MM.1S (cell line): ENCODE data around the gene PREP.

Experiments used
- DNase-seq: peaks from one replicate; pipeline ENCODE4 v3.0.0-alpha.2; 2015
- H2AFZ ChIP-seq: fragments of 300-600 bp; sonication (generic); 2 replicates; pipeline ENCODE4 v1.6.0; 2016; ENCODE audit warnings: antibody characterized with exemption, low read length
- H3F3A ChIP-seq: fragments of 300-600 bp; sonication (generic); 2 replicates; pipeline ENCODE4 v1.6.1; 2016; ENCODE audit warnings: mild to moderate bottlenecking, antibody characterized with exemption, low read length, moderate library complexity, mixed read lengths; ENCODE audit not compliant: insufficient read depth
- H3K27ac ChIP-seq: fragments of 300-600 bp; sonication (generic); 2 replicates; pipeline ENCODE4 v1.5.1; 2016; ENCODE audit warnings: mild to moderate bottlenecking, low read length
- H3K27me3 ChIP-seq: fragments of 300-600 bp; sonication (generic); replicated peaks from 2 replicates; pipeline ENCODE4 v1.6.0; 2016; ENCODE audit warnings: low read length; ENCODE audit not compliant: insufficient read depth
- H3K36me3 ChIP-seq: fragments of 300-600 bp; sonication (generic); replicated peaks from 2 replicates; pipeline ENCODE4 v1.6.1; 2016; ENCODE audit warnings: mild to moderate bottlenecking, low read length, mixed read lengths; ENCODE audit not compliant: insufficient read depth
- H3K4me1 ChIP-seq: fragments of 300-600 bp; sonication (generic); 2 replicates; pipeline ENCODE4 v1.6.1; 2016; ENCODE audit warnings: low read length, mixed read lengths
- H3K4me2 ChIP-seq: fragments of 300-600 bp; sonication (generic); 2 replicates; pipeline ENCODE4 v1.6.0; 2016; ENCODE audit warnings: low read depth, low read length
- H3K4me3 ChIP-seq: fragments of 300-600 bp; sonication (generic); 2 replicates; pipeline ENCODE4 v1.5.1; 2016; ENCODE audit warnings: low read length, mixed read lengths
- H3K79me2 ChIP-seq: fragments of 300-600 bp; sonication (generic); 2 replicates; pipeline ENCODE4 v1.6.1; 2016; ENCODE audit warnings: mixed run types, low read length, mixed read lengths
- H3K9ac ChIP-seq: fragments of 300-600 bp; sonication (generic); 2 replicates; pipeline ENCODE4 v1.6.1; 2016; ENCODE audit warnings: low read length, mixed read lengths
- H3K9me2 ChIP-seq: fragments of 300-600 bp; sonication (generic); replicated peaks from 2 replicates; pipeline ENCODE4 v1.6.1; 2016; ENCODE audit warnings: mild to moderate bottlenecking, low read length, mixed read lengths; ENCODE audit not compliant: insufficient read depth
- H3K9me3 ChIP-seq: fragments of 300-600 bp; sonication (generic); replicated peaks from 2 replicates; pipeline ENCODE4 v1.6.1; 2016; ENCODE audit warnings: mild to moderate bottlenecking, low read length, mixed read lengths; ENCODE audit not compliant: insufficient read depth
- H4K20me1 ChIP-seq: fragments of 300-600 bp; sonication (generic); 2 replicates; pipeline ENCODE4 v1.6.1; 2016; ENCODE audit warnings: mild to moderate bottlenecking, low read length, moderate library complexity, mixed read lengths; ENCODE audit not compliant: insufficient read depth
- CTCF ChIP-seq: fragments of 300-600 bp; sonication (generic); IDR thresholded peaks from 2 replicates; pipeline ENCODE4 v1.5.1; 2016; ENCODE audit warnings: antibody characterized with exemption, low read length, mixed read lengths
- EZH2 ChIP-seq: fragments of 300-600 bp; sonication (generic); optimal IDR thresholded peaks from 2 replicates; pipeline ENCODE3; 2017; ENCODE audit warnings: low read depth, mild to moderate bottlenecking, antibody characterized with exemption, low read length, mixed read lengths
- EZH2phosphoT487 ChIP-seq: fragments of 300-600 bp; sonication (generic); IDR thresholded peaks from 2 replicates; pipeline ENCODE4 v1.6.1; 2018; ENCODE audit warnings: antibody characterized with exemption, low read length

PREP gene

GRCh38 chr6:105401247-105402089 is 1.4 kb downstream of the PREP start:
- Histone ChIP-seq H3K27ac (no peak overlapping the region), H3K4me2 (peak overlapping the region; percentile 60), H3K4me3 (peak overlapping the region; percentile 94), H3F3A (no peaks in the 10 kb centered on the region), H3K36me3 (no peaks in the 10 kb centered on the region), H3K9ac (no peak overlapping the region; the same call in 1 of the 2 replicates), H3K79me2 (peaks cover 52% of the 10 kb centered on the region), H4K20me1 (no peaks in the 10 kb centered on the region), H3K9me2 (no peaks in the 10 kb centered on the region), H3K4me1 (peaks cover 12% of the 10 kb centered on the region), H3K9me3 (no peaks in the 10 kb centered on the region), H3K27me3 (no peaks in the 10 kb centered on the region), H2AFZ (no peak overlapping the region)
- TF ChIP-seq CTCF (no peak), EZH2phosphoT487 (no peak), EZH2 (no peak)
- no peak for DNase-seq

GRCh38 chr6:105400501-105400900 is 2.4 kb downstream of the PREP start:
- no peaks in the 10 kb centered on the region for H4K20me1 ChIP-seq
- TF ChIP-seq EZH2phosphoT487 (no peak), CTCF (no peak)
- H3F3A ChIP-seq, result no peaks in the 10 kb centered on the region
- H3K9me2 ChIP-seq, result no peaks in the 10 kb centered on the region
- H3K4me3 ChIP-seq, result no peak overlapping the region
- H3K9me3 ChIP-seq, result no peaks in the 10 kb centered on the region
- no peak overlapping the region for H3K9ac ChIP-seq
- H3K27ac ChIP-seq, result no peak overlapping the region
- H3K4me1 ChIP-seq, result peaks cover 12% of the 10 kb centered on the region
- H3K27me3 ChIP-seq, result no peaks in the 10 kb centered on the region
- no peaks in the 10 kb centered on the region for H3K36me3 ChIP-seq
- no peak for DNase-seq
- H2AFZ ChIP-seq, result no peak overlapping the region
- peaks cover 52% of the 10 kb centered on the region for H3K79me2 ChIP-seq
- H3K4me2 ChIP-seq, result no peak overlapping the region

- H4K20me1 ChIP-seq, result no peaks in the 10 kb centered on the region
- no peaks in the 10 kb centered on the region for H3K27me3 ChIP-seq
- no peak overlapping the region for H3K27ac ChIP-seq
- peaks cover 12% of the 10 kb centered on the region for H3K4me1 ChIP-seq
- peaks cover 52% of the 10 kb centered on the region for H3K79me2 ChIP-seq
- no peak for TF ChIP-seq CTCF
- no peak overlapping the region for H2AFZ ChIP-seq
- no peak overlapping the region for H3K4me2 ChIP-seq
- H3K36me3 ChIP-seq, result no peaks in the 10 kb centered on the region
- H3K4me3 ChIP-seq, result no peak overlapping the region
- no peak overlapping the region for H3K9ac ChIP-seq
- DNase-seq, result no peak
- no peaks in the 10 kb centered on the region for H3K9me2 ChIP-seq
- no peaks in the 10 kb centered on the region for H3K9me3 ChIP-seq
- H3F3A ChIP-seq, result no peaks in the 10 kb centered on the region
Measured at GRCh38 chr6:105398859-105399258, 4.0 kb downstream of the PREP start.
